NCI-H748 (cell line): ENCODE measurements around the gene NLRC4.
"Not testable (repeated sequence)": the region's sequence is repeated elsewhere in the genome, so short reads cannot be mapped to it uniquely, and the experiment has no call there.

Experiments used
- DNase-seq: peaks from one replicate; lab custom pipeline; 2025; ENCODE audit not compliant: unreplicated experiment; lab: John Stamatoyannopoulos, UW

The NLRC4 gene, protein sequence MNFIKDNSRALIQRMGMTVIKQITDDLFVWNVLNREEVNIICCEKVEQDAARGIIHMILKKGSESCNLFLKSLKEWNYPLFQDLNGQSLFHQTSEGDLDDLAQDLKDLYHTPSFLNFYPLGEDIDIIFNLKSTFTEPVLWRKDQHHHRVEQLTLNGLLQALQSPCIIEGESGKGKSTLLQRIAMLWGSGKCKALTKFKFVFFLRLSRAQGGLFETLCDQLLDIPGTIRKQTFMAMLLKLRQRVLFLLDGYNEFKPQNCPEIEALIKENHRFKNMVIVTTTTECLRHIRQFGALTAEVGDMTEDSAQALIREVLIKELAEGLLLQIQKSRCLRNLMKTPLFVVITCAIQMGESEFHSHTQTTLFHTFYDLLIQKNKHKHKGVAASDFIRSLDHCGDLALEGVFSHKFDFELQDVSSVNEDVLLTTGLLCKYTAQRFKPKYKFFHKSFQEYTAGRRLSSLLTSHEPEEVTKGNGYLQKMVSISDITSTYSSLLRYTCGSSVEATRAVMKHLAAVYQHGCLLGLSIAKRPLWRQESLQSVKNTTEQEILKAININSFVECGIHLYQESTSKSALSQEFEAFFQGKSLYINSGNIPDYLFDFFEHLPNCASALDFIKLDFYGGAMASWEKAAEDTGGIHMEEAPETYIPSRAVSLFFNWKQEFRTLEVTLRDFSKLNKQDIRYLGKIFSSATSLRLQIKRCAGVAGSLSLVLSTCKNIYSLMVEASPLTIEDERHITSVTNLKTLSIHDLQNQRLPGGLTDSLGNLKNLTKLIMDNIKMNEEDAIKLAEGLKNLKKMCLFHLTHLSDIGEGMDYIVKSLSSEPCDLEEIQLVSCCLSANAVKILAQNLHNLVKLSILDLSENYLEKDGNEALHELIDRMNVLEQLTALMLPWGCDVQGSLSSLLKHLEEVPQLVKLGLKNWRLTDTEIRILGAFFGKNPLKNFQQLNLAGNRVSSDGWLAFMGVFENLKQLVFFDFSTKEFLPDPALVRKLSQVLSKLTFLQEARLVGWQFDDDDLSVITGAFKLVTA

GRCh38 chr2:32264422-32265105 lies at the start of gene NLRC4:
Gene NLRC4, minus strand, starts transcription at chr2:32264886. Its CDS starts 8,111 bp downstream, at chr2:32256775.
- DNase-seq, result no peak

GRCh38 chr2:32310577-32310976 lies 45.9 kb upstream of the NLRC4 start:
- DNase-seq, result no peak

DNA sequence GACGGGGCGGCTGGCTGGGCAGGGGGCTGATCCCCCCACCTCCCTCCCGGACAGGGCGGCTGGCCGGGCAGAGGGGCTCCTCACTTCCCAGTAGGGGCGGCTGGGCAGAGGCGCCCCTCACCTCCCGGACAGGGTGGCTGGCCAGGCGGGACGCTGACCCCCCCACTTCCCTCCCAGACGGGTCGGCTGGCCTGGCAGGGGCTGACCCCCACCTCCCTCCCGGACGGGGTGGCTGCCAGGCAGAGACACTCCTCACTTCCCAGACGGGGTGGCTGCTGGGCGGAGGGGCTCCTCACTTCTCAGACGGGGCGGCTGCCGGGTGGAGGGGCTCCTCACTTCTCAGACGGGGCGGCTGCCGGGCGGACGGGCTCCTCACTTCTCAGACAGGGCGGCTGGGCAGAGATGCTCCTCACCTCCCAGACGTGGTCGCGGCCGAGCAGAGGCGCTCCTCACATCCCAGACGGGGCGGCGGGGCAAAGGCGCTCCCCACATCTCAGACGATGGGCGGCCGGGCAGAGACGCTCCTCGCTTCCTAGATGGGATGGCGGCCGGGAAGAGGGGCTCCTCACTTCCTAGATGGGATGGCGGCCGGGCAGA lies 29.4 kb upstream of the NLRC4 start:
- not testable (repeated sequence) for DNase-seq

DNA sequence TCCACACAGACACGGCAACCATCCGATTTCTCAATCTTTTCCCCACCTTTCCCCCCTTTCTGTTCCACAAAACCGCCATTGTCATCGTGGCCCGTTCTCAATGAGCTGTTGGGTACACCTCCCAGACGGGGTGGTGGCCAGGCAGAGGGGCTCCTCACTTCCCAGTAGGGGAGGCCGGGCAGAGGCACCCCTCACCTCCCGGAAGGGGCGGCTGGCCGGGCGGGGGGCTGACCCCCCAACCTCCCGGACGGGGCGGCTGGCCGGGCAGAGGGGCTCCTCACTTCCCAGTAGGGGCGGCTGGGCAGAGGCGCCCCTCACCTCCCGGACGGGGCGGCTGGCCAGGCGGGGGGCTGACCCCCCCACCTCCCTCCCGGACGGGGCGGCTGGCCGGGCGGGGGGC lies 28.8 kb upstream of the NLRC4 start:
- not testable (repeated sequence) for DNase-seq

DNA sequence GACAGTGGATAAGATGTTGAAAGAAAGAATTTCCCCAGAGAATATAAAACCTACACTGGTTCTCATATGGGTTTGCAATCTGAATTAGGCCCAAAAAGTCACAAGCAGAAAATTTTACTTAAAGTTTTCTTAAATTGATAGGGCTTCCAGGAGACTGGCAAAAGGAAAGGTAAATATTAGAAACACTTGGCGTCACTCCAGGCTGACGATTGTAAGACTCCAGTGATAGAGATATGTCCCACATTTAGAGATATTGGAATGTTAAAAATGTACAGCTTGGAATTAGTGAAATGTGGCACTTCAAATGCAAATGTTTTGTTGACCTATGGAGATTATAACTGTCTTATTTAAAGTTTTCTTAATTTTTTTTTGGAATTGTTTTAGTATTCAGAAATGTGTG lies 27.1 kb upstream of the NLRC4 start:
- DNase-seq, result no peak

GRCh38 chr2:32290000-32290339 lies 25.3 kb upstream of the NLRC4 start:
- no peak for DNase-seq

GRCh38 chr2:32289165-32289999 lies 24.7 kb upstream of the NLRC4 start:
- DNase-seq, result no peak

- no peak for DNase-seq
Measured at GRCh38 chr2:32284321-32284720, 19.6 kb upstream of the NLRC4 start.

DNA sequence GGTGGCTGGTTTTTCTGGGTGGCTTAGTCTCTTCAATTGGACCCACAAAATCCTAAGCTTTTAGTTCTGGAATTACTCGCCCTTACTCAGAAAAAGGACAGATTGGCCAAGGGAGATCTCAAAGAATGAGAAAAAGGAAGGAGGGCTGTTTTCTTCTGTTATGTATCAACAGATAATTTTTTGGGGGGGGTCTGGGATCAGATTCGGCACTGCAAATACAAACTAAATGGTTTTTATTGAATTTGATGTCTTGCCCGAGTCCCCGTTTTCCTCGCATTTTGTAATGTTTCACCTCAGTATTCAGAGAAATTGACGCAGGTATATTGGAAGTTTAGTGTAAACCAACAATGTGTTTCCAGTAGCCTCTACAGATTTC lies 13.8 kb upstream of the NLRC4 start:
- DNase-seq, result no peak

- peak; percentile 81 for DNase-seq
Measured at GRCh38 chr2:32277674-32278477, 13.2 kb upstream of the NLRC4 start, which contains the start of gene YIPF4. Gene YIPF4, plus strand, starts transcription at chr2:32277904. Its CDS starts 252 bp downstream, at chr2:32278156.

DNA sequence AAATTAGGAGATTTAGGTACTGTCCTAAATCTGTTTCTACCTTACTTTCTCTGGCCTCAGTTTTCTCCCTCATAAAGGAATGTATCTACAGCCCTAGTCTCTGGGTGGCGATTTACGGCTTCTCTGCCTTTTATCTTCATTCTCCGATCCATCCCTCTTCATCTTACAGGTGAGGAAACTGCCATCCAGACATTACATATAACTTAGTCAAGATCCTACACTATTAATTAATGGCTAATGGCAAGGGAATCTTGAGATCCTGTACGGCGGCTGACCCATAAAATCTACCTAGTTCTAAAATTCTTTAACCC lies 12.6 kb upstream of the NLRC4 start:
- DNase-seq, result no peak

DNA sequence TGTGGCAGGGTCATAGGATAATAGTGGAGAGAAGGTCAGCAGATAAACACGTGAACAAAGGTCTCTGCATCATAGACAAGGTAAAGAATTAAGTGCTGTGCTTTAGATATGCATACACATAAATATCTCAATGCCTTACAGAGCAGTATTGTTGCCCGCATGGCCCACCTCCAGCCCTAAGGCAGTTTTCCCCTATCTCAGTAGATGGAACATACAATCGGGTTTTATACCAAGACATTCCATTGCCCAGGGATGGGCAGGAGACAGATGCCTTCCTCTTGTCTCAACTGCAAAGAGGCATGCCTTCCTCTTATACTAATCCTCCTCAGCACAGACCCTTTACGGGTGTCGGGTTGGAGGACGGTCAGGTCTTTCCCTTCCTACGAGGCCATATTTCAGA lies 11.1 kb upstream of the NLRC4 start:
- not testable (repeated sequence) for DNase-seq

GRCh38 chr2:32274289-32274688 lies 9.6 kb upstream of the NLRC4 start:
- no peak for DNase-seq

GRCh38 chr2:32272279-32272678 lies 7.6 kb upstream of the NLRC4 start:
- DNase-seq, result no peak

DNA sequence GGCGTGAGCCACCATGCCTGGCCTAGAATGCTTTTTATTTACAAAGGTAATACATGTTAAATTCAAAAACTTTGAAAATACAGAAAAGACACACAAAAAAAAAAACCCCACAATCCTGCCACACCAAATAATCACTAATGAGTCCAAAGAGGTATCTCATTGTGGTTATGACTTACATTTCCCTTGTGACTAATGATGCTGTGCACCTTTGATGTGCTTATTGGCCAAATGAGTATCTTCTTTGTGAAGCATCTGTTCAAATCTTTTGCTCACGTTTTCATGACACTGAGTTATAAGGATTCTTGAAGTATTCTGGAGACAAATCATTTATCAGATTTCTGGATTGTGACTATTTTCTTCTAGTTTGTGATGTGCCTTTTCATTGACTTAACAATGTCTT lies 6.4 kb upstream of the NLRC4 start:
- no peak for DNase-seq

- no peak for DNase-seq
Measured at GRCh38 chr2:32262105-32262504, 2.6 kb downstream of the NLRC4 start.

DNA sequence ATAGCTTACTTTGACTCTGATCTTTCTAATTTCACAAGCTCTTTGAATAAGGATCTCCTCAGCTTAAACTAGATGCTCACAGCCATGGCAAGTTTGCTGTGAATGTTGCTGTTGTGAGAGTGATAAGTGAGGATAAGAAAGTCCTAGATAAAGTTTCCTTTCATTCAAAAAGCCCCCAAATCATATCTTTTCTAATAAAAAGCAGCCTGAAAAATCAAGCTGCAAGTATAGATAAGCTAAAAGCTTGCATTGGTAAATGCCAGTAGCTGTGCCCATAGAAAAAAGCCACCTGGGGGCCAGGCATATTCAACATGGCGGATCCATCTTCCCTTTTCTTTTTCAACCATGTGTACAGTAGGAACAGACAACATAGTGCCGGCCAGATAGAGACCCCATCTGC lies 4.3 kb downstream of the NLRC4 start:
- no peak for DNase-seq

- DNase-seq, result no peak
Measured at GRCh38 chr2:32258242-32258641, 6.4 kb downstream of the NLRC4 start.

- DNase-seq, result no peak
Measured at GRCh38 chr2:32250290-32250689, 14.4 kb downstream of the NLRC4 start.
